SH-SY5Y (cell line): ENCODE measurements around the gene NEK7.

Source experiments
- GATA2 ChIP-seq: IDR thresholded peaks from 2 replicates; pipeline ENCODE4 v1.6.1; 2011; ENCODE audit warnings: mild to moderate bottlenecking, low read depth, low read length
- GATA3 ChIP-seq: IDR thresholded peaks from 2 replicates; pipeline ENCODE4 v1.6.1; 2011; ENCODE audit warnings: low read depth, mild to moderate bottlenecking, low read length, moderate library complexity

DNA sequence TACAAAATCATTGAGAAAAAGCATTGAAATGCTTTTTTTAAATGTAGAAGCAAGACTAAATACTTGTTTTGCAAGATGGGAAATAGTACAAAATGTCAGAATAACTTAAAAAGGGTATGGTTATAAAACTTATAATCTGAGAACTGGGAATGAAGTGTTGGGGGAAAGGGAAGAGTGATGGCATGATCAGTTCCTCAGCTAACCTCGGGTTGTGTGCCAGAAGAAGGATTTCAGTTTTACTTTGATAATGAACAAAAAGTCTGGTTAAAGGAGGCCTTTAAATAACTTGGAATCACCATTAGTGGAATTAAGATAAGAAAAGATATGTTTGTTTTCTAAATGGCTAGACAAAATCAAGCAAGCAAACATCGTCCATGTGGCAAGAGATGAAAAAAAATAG lies 20.7 kb downstream of the NEK7 start:
- TF ChIP-seq GATA2 (no peak), GATA3 (no peak)
